OCI-LY3 (cell line): ENCODE results near the gene SBK1.
"Not testable (repeated sequence)": the region's sequence is repeated elsewhere in the genome, so short reads cannot be mapped to it uniquely, and the experiment has no call there.

Source experiments
- H2AFZ ChIP-seq: fragments of 200-600, 300-600 bp; shearing (Covaris generic); 2 replicates; pipeline ENCODE4 v1.6.0; 2014; ENCODE audit warnings: antibody characterized with exemption, low read depth, low read length
- H3K27ac ChIP-seq: fragments of 200-600, 300-600 bp; sonication (generic); 2 replicates; pipeline ENCODE4 v1.5.1; 2014; ENCODE audit warnings: mild to moderate bottlenecking, low read length, moderate library complexity, mixed read lengths
- H3K27me3 ChIP-seq: fragments of 200-600, 300-600 bp; sonication (generic); 2 replicates; pipeline ENCODE4 v1.6.1; 2014; ENCODE audit warnings: low read depth, low read length, mixed read lengths
- H3K36me3 ChIP-seq: fragments of 200-600, 300-600 bp; sonication (generic); replicated peaks from 2 replicates; pipeline ENCODE3; 2014; ENCODE audit warnings: low read depth, low read length, mixed read lengths
- H3K4me1 ChIP-seq: fragments of 300-600, 200-600 bp; sonication (generic); 2 replicates; pipeline ENCODE4 v1.6.1; 2014; ENCODE audit warnings: low read length, mixed read lengths
- H3K4me2 ChIP-seq: fragments of 200-600, 300-600 bp; sonication (generic); 2 replicates; pipeline ENCODE4 v1.6.1; 2014; ENCODE audit warnings: low read length, mixed read lengths
- H3K4me3 ChIP-seq: fragments of 300-600, 200-600 bp; sonication (generic); 2 replicates; pipeline ENCODE4 v1.5.1; 2014; ENCODE audit warnings: antibody characterized with exemption, mild to moderate bottlenecking, low read length, moderate library complexity
- H3K79me2 ChIP-seq: fragments of 300-600, 200-600 bp; shearing (Covaris generic); 2 replicates; pipeline ENCODE4 v1.6.1; 2014; ENCODE audit warnings: mild to moderate bottlenecking, low read length, mixed read lengths
- H3K9ac ChIP-seq: fragments of 300-600, 200-600 bp; shearing (Covaris generic); 2 replicates; pipeline ENCODE4 v1.6.0; 2014; ENCODE audit warnings: mild to moderate bottlenecking, low read length, moderate library complexity
- H3K9me3 ChIP-seq: fragments of 200-600, 300-600 bp; shearing (Covaris generic); 2 replicates; pipeline ENCODE4 v1.6.1; 2014; ENCODE audit warnings: low read length, mixed read lengths; ENCODE audit not compliant: insufficient read depth
- H4K20me1 ChIP-seq: fragments of 200-600, 300-600 bp; sonication (generic); 2 replicates; pipeline ENCODE4 v1.6.1; 2016; ENCODE audit warnings: low read length, mixed read lengths; ENCODE audit not compliant: insufficient read depth
- CTCF ChIP-seq: fragments of 200-600, 300-600 bp; sonication (generic); IDR thresholded peaks from 2 replicates; pipeline ENCODE4 v1.5.1; 2014; ENCODE audit warnings: antibody characterized with exemption, low read length, low read depth
- EZH2phosphoT487 ChIP-seq: fragments of 200-600 bp; shearing (Covaris generic); IDR thresholded peaks from 2 replicates; pipeline ENCODE4 v1.6.1; 2018; ENCODE audit warnings: antibody characterized with exemption, mixed run types, low read depth

SBK1 gene

GRCh38 chr16:28326881-28327610, 34.7 kb downstream of the SBK1 start:
- Histone ChIP-seq H3K27me3 (no peaks in the 10 kb centered on the region), H3K4me1 (peaks cover 5% of the 10 kb centered on the region; the same call in 1 of the 2 replicates), H3K27ac (no peak overlapping the region), H3K79me2 (no peaks in the 10 kb centered on the region), H4K20me1 (no peaks in the 10 kb centered on the region), H3K9ac (no peak overlapping the region), H3K4me2 (peak overlapping the region; percentile 51), H3K9me3 (no peaks in the 10 kb centered on the region), H3K4me3 (no peak overlapping the region), H2AFZ (peak overlapping the region; percentile 43; the same call in 1 of the 2 replicates), H3K36me3 (no peaks in the 10 kb centered on the region)
- no peak for TF ChIP-seq EZH2phosphoT487
- TF ChIP-seq CTCF = peak; percentile 90

- H3K4me3 ChIP-seq, H3K79me2 ChIP-seq, H3K4me1 ChIP-seq, H3K27ac ChIP-seq, H3K36me3 ChIP-seq, H3K9ac ChIP-seq, H2AFZ ChIP-seq, H3K9me3 ChIP-seq, H3K4me2 ChIP-seq, H4K20me1 ChIP-seq, H3K27me3 ChIP-seq: not testable (repeated sequence)
These were observed 37.9 kb downstream of the SBK1 start for GRCh38 chr16:28330232-28330631.

GRCh38 chr16:28330981-28331380, 38.7 kb downstream of the SBK1 start:
- not testable (repeated sequence) for H3K79me2 ChIP-seq, H3K4me1 ChIP-seq, H3K4me2 ChIP-seq, H3K9me3 ChIP-seq, H3K4me3 ChIP-seq, H3K36me3 ChIP-seq, H2AFZ ChIP-seq, H3K27ac ChIP-seq, H3K9ac ChIP-seq, H4K20me1 ChIP-seq, H3K27me3 ChIP-seq

GRCh38 chr16:28332632-28333031, 40.3 kb downstream of the SBK1 start:
- H3K4me2 ChIP-seq = not testable (repeated sequence)

GRCh38 chr16:28335678-28336077, 43.4 kb downstream of the SBK1 start:
- not testable (repeated sequence) for H2AFZ ChIP-seq, H3K27ac ChIP-seq, H3K79me2 ChIP-seq, H3K4me1 ChIP-seq, H3K4me2 ChIP-seq, H3K27me3 ChIP-seq, H3K9ac ChIP-seq, H3K4me3 ChIP-seq, H3K36me3 ChIP-seq, H3K9me3 ChIP-seq, H4K20me1 ChIP-seq

More at GRCh38 chr16:28332632-28333031, 40.3 kb downstream of the SBK1 start:
- H3K4me3 ChIP-seq, H3K9me3 ChIP-seq, H3K79me2 ChIP-seq, H3K4me1 ChIP-seq, H3K36me3 ChIP-seq, H3K9ac ChIP-seq, H3K27ac ChIP-seq, H3K27me3 ChIP-seq, H4K20me1 ChIP-seq, H2AFZ ChIP-seq: not testable (repeated sequence)

GRCh38 chr16:28336940-28337710, 44.8 kb downstream of the SBK1 start:
- not testable (repeated sequence) for H3K4me2 ChIP-seq, H2AFZ ChIP-seq, H3K4me3 ChIP-seq, H3K9me3 ChIP-seq, H3K4me1 ChIP-seq, H3K79me2 ChIP-seq, H4K20me1 ChIP-seq, H3K27me3 ChIP-seq, H3K9ac ChIP-seq, H3K27ac ChIP-seq, H3K36me3 ChIP-seq

- H3K9ac ChIP-seq, H2AFZ ChIP-seq, H3K36me3 ChIP-seq, H3K4me2 ChIP-seq, H3K27me3 ChIP-seq, H4K20me1 ChIP-seq, H3K79me2 ChIP-seq, H3K4me3 ChIP-seq, H3K9me3 ChIP-seq, H3K27ac ChIP-seq, H3K4me1 ChIP-seq: not testable (repeated sequence)
These were observed 45.9 kb downstream of the SBK1 start for GRCh38 chr16:28338230-28338629.

GRCh38 chr16:28362600-28362999, 70.3 kb downstream of the SBK1 start:
- Histone ChIP-seq H3K27ac (peak overlapping the region; percentile 67), H3K4me2 (peak overlapping the region; percentile 45; the same call in 1 of the 2 replicates), H3K9ac (peak overlapping the region; percentile 39; the same call in 1 of the 2 replicates)
- H3K9me3 ChIP-seq, H3K4me1 ChIP-seq, H2AFZ ChIP-seq, H3K27me3 ChIP-seq, H3K79me2 ChIP-seq, H3K36me3 ChIP-seq, H3K4me3 ChIP-seq, H4K20me1 ChIP-seq: not testable (repeated sequence)
